HT1080 (cell line): ENCODE measurements around the gene HSPG2. TPM values are rescaled to one million over a fixed set of nuclear protein-coding genes. Genes with fewer than 3 reads are reported as not detected.
"Not testable (repeated sequence)": the region's sequence is repeated elsewhere in the genome, so short reads cannot be mapped to it uniquely, and the experiment has no call there.

Source experiments
- DNase-seq: peaks from one replicate; pipeline ENCODE4 v3.0.0-alpha.2; 2015; ENCODE audit warnings: low read depth
- total RNA-seq: library from RNA; depleted of rRNA; stranded (reverse); fragments of >200 nt; shearing (Covaris generic); gene quantifications from 2 replicates; pipeline ENCODE4 v1.2.3, GENCODE V29; 2014

The HSPG2 gene
- total RNA-seq, 1 experiment from 2014 or later: 2.5 TPM

DNA sequence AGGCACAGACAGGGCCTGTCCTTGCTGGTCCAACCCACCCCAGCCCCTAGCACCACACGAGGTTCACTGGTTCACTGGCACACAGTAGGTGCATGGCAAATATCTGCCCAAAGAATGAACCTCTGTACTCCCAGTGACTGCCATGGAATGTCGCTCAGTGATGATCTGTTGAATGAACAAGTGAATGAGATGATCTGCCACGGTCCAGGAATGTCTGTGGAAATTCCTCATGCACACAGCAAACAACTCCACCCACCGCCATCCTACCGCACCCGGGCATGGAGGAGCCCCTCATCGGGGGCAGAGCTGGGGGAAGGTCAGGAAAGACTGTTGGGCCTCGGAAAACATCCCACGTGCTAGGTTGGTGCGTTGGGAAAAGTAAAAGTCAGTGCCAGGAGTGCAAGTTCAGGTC lies 1.7 kb downstream of the HSPG2 start:
- DNase-seq: no peak

DNA sequence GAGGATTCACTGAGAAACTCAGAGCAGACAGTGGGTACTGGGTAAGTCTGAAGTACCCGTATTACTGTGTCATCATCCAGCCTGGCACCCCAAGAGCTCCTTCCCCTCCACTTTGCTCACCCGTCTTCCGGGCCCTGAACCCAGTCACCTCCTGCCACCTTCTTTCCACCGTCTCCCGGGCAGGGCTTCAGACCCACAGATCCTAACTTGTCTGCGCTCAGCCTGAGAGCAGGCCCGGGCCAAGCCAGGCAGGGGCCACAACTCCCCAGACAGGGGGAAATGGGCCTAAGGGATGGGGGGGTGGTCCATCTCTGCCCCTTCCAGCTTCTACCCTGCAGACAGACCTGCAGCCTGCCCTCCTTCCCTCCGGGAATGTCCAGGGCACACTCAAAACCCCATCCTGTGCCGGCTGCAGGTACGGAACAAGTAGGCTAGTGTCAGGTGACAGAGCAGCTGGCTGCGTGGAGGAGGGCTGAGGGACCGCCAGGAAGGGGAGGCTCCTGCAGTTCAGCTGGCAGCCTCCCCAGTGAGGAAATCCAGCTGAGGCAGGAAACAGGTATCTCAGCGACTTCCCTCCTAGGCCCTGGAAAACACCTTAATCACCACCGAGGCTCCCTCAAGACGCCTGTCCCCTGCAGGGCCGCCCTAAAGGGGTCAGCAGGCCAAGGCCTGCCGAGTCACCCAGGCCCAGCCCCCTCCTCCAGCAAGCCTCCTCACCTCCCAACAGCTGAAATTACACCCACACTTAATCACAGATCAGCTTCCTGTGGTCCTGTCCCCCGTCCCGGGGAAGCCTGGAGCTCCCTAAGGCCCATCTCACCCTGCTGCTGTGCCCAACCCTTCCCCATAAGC lies 3.5 kb downstream of the HSPG2 start:
- no peak for DNase-seq

DNA sequence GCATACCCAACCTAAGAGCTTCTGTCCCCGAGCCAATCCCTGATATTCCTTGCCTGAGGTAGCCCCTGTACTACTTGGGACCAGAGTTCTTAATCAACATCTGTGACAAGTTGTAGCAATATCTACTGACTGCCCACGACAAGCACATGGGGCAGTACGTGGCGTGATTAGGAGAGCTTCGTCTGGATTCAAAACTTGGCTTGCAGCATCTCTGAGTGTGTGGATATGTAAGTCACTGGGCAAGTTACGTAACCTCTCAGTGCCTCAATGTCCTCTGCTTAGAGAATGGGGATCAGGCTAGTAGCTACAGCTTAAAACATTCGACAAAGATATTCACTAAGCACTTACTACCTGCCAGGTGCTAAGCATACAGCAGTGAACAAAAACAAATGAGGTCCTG lies 5.0 kb downstream of the HSPG2 start:
- DNase-seq: no peak

DNA sequence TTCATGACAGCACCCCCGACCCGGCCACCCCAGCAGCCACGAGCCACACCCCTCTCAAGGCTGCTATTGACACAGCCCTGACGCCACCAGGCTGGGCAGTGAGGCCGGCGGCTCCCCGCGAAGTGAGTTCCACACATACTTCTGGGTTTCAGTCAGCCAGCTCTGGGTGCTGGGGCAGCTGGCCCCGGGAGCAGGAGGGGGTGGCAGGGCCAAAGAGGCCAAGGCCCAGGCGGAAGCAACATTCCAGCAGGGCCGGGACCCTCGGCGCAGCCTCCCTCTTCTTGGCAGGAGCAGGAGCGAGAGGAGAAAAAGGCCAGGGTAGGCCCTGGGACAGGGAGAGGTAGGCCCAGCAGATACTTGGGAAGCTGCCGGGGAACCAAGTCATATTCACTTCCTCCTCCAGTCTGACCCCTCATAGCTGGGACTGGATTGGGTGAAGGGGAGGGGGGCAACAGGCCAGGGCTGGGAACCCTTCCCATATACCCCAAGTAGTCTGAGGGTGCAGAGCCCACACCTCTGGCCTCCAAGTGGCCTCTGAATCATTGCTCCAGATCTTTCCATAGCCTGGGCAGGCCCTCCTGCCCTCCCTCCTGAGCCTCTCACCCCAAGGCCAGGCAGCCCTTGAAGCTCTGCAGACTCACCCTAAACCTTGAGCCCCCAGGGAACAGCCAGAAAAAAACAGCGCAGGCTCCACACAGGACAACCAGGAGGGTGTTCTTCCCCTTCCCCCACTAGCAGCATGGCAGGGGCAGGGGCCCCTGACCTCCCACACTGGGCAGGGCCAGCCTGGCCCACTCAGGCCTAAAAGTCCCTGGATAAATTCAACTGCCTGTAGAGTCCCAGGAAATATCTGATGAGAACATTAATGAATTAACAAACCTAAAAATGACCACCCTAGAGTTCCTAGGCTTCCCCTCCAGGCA lies 5.7 kb downstream of the HSPG2 start:
- DNase-seq: peak; percentile 78

DNA sequence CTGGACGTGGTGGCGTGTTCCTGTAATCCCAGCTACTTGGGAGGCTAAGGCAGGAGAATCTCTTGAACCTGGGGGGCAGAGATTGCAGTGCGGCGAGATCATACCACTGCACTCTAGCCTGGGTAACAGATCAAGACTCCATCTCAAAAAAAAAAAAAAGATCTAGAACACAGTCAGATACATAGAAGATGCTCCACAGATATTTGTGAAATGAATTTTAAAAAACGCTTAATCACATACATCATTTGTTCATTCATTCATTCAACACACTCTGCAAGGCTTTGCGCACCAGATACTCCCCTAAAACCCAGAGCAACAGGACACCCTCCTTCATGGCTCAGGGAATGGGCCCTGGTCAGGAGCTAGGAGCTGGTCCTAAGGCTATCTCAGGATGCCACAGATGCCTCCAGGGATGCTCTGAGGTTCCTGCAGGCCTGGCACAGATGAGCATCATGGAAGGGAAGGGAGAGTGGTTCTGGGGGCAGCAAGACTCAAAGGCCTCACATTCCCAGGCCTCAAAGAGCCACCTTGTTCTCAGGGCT lies 6.4 kb downstream of the HSPG2 start:
- DNase-seq: no peak

DNA sequence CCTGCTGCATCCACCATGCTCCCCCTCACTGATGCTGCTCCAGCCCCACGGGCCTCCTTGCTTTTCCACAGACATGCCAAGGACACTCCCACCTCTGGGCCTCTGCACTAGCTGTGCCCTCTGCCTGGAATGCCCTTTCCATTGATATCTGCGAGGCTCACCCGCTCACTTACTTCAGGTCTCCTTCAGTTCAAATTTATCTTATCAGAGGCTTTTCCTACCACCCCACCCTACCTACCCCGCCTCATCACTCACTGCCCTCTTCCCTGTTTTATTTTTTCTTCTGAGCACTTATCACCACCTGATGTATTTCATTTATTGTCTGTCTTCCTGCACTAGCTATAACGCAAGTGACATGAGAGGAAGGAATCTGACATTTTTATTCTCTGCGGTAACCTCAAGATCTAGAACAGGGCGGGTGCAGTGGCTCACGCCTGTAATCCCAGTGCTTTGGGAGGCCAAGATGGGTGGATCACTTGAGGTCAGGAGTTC lies 7.0 kb downstream of the HSPG2 start:
- no peak for DNase-seq

DNA sequence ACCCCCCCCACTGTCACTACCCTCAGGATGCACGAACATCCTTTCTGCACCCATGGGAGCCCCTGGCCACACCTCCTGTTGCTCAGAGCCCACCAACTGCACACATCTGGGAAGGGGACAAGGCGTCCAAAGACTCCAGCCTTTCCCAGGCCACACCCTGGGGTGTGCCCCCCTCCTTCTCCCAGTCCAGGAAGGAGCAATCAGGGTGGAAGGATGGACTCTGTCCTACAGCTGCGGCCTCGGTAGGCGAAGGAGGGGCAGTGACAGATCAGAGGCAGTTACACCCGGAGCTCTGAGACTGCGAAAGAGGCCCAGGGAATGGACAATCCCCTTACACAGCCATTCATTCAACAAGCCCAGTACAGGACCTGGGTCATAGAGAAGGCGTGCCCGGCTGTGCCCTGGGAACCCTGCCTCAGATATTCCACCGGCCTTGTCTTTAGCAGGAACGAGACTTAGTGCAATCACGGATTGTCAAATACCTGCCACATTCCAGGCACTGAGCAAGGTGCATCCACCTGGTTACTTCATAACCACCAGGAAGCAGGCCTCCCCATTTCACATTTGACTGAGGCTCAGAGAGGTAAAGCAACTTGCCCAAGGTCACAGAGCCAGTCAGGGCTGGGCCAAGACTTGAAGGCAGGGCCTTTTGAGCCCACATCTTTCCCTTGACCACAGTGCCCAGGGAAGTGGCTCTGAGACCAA lies 9.4 kb downstream of the HSPG2 start:
- no peak for DNase-seq

DNA sequence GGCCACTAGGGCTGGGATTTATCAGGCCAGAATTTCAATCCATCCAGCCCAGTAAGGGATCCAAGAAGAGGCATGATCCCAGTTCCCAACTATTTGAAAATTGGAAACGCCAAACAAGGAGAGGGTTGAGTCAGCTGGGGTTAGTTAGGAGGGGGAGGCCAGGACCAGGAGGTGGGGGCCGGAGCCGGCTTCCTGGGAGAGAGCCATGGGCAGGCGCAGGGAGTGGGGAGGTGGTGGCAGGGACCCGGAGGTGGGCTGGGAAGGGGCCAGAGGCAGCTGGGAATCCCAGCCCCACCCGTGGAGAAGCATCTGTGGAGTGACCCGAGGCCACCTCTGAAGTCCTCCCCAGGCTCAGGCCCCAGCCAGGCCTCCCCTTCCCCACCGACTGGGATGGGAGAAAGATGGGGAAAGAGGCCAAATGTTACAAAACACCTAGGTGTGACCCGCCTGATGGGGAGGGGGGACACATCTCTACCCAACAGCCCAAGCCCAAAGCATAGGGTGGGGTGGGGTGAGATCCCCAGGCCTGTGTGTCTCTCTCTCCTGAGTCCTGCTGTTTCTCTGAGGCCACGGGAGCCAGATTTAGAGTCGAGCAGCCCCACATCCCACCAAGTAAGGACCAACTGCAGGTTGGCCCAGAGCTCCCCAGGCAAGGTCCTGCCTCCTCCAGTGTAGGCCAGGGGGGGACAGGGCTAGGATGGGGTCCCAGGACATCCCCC lies 10.1 kb downstream of the HSPG2 start:
- DNase-seq: no peak

DNA sequence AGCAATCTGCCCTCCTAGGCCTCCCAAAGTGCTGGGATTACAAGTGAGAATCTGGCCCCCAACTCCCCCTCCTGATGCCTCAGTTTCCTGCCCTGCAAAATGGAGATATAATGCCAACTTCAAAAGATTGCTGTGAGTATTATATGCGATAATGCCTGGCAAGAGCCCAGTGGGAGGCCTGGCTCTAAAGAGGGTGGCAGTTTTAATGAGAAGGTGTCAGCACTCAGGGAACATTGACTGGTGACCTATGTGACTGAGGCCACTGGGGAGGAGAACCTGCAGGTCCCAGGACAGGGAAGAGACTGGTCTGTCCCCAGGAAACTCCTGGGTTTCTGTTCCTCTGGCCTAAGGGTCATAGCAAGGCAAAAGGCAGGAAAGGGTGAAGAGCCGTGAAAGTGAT lies 11.0 kb downstream of the HSPG2 start:
- DNase-seq: no peak

DNA sequence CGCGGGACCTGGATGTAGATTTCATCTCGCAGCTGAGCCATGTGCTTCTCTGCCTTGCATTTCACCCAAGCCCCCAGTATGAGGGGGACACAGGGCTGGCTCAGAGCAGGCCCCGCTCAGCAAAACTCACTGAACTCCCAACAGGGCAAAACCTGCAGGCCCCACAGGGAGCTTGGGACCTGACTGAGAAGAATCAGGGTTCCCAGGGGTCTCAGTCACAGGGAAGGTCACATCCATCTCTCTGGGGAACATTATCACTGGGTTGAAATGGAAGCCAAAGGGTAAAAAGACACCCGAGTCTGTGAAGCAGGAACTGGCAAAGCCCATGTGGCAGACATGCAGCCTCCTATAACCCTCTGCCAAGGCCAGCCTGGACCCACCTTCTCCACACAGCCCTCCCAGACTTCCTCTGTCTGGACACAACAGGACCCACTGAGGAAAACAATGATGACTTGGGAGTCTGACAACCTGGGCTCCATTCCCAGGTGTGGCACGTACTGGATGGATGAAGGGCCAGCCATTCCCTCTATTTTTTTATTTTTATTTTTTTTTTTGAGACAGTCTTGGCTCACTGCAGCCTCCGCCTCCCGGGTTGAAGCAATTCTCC lies 11.7 kb downstream of the HSPG2 start:
- DNase-seq: no peak

DNA sequence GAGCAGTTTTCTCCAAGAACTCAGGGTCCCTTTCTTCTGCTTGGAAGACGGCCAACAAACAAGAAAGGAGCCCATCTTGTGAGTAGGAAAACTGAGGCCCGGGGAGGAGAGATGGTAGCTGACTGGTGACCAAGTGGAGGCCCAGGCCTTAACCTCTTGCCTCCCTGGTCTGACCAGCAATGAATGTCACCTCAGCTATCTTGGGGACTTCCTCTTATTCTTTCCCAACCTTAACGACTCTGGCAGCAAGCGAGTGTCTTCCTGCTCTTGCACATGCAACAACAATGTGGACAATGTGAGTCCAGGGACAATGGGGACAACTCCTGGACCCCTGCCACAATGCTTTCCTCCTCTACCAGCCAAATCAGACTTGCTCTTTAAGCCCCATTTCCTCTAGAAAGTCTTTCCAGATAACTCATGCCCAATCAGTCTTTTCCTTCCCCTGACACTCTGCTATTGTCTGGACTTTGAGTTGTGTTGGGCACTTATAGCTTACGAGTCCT lies 12.6 kb downstream of the HSPG2 start:
- DNase-seq: no peak

DNA sequence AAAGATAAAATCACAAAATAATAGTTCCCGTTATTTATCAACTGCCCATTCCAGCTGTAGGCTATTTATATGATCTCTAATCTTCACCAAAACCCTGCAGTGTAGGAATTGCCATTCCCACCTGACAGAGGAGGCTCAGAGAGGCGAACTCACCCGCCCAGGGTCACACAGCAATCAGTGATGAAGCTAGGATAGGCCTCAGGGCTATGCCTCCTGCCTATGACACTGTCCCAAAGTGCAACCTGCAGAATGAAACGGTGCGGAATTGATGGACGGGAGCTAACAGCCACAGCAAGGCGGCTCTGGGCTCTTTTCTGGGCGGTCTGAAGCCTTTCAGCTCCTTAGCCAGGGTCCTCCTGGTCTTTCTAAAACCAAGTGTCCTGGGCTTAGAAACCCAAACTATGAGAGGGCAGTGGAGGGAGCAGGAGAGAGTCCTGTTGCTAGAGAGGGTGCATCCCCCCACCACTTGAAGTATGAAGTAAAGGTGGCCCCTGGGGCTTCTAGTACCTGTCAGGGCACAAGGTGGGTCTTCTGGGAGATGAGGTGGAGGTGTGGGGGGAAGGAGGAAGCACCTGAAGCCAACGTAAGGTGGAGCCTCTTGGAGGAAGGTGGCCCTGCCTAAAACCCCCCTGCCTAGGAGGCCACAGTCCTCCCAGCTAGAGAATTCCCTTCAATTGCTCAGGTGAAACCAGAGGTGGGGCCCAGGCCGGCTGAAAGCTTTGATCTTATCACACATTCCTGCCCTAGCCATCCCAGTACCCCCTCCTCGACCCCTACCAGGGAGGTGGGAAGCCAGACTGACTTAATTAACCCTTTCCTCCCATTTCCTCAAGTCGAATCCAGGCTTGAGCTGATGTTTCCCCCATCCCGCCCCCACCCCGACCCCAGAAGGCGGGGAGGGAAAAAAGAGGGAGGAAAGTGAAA lies 14.8 kb downstream of the HSPG2 start:
- no peak for DNase-seq

DNA sequence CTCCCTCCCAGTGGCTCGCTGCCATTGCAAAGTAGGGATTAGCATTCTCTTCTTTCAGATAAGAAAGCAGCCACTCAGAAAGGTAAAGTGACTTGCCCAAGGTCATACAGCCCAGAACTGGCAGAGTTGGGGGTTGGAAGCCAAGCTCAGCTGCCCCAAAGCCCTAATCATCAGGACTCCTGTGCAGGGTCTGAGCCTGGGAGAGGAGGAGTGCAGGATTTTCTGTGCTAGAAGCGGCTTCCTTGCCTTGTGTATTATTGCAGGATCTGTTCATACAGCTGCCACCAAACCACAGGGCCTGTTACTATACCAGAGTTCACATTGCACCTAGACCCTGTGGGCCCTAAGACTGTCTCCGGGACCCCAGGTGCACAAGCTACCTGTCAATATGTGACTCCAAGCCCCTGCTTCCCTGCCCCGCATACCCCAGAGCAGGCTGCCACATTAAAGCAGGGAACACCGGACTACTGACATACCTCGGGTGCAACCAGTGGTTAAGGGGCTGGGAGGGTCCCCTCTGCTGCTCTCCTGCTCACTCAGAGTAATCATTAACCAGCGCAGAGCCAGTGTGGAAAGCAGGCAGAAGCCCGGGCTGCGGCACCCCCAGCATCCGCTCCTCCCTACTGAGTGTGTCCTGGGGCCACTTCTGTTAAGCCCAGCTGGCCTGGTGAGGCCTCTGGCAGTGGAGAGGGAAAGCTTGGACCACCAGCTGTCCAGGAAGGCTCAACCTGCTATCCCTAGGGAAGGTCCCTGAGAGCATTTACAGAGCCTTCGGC lies 15.8 kb downstream of the HSPG2 start:
- DNase-seq: no peak

DNA sequence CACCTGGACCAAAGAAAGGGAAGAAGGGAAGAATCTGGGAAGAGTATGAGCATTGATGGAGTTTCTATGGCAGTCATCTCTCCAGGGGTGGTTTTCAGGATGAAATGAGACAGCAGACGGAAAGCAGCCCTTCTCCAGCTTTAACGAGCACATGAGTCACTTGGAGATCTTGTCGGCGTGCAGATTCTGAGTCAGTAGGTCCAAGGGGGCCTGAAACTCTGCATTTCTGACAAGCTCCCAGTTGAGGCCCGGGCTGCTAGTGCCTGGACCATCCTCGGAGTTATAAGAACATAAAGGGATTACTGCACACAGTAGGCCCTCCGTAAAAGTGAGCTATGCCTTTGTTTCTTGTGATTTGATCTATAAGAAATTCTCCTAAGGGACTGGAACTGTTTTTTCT lies 17.6 kb downstream of the HSPG2 start:
- DNase-seq: peak; percentile 82

DNA sequence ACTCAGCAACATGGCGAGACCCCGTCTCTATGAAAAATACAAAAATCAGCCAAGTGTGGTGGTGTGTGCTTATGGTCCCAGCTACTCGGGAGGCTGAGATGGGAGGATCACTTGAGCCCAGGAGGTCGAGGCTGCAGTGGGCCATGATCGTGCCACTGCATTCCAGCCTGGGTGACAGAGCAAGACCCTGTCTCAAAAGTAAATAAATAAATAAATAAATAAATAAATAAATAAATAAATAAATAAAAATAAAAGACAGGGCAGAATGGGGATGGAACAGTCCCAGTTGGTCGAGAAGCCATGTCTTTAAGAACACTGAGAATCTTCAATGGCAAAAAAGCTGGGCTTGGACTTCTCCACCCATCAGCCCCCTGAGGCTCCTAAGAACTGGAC lies 19.9 kb downstream of the HSPG2 start:
- not testable (repeated sequence) for DNase-seq

DNA sequence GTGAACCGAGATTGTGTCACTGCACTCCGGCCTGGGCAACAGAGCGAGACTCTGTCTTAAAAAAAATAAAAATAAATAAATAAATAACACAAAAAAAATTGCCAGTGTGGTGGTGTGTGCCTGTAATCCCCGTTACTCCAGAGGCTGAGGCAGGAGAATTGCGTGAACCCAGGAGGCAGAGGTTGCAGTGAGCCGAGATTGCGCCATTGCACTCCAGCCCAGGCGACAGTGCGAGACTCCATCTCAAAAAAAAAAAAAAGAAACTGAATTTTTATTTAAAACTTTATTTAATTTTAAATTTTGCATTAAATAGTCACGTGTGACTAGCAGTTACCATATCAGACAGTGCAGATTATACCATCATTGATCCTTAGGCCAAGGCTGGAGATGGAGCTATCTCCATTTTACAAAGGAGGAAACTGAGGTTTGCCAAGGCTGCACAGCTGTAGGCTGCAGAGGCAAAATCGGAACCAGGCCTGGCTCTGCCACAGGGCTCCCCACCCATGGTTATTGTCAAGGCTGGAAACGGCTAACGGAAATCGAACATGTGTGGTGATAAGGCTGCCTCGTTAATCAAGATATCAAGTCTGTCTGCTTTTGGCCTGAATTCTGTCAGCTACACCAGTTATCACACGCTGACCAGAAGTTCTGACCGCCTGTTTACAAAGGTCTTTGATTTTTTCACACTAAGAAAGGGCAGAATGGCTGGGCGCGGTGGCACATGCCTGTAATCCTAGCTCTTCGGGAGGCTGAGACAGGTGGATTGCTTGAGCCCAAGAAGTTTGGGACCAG lies 20.5 kb downstream of the HSPG2 start:
- no peak for DNase-seq
